Measurements from ENCODE around the gene C12orf57. TPM values are rescaled to one million over a fixed set of nuclear protein-coding genes. Genes with fewer than 3 reads are reported as not detected.

C12orf57 gene
- total and polyA plus RNA-seq, 5 donors: 262 to 441 (median 281) TPM

- ATAC-seq: no peak
- Histone ChIP-seq H3K4me3 (ENCODE audit: low read length) (no peak overlapping the region), H3K9me3 (ENCODE audit: control insufficient read depth, low read length) (no peaks in the 10 kb centered on the region), H3K4me1 (ENCODE audit: control insufficient read depth, insufficient read depth, low read length) (no peaks in the 10 kb centered on the region), H3K27ac (ENCODE audit: low read length) (no peak overlapping the region), H3K27me3 (ENCODE audit: control insufficient read depth, insufficient read depth) (no peaks in the 10 kb centered on the region)
- 91% methylated on average over 11 of the region's 11 CpGs for WGBS
- no peak for DNase-seq
- intact Hi-C loops (cut with DNase I): no loop called here
Measured at GRCh38 chr12:6987956-6988553, 44.2 kb downstream of the C12orf57 start.

Small RNAs within 50 kb of the gene (microRNA-seq; reads per million reads assigned to microRNA genes)
- 1.7 to 3.2 reads per million in 2 donors for gene MIR141
- 30.3 to 39.6 reads per million in 2 donors for gene MIR200C

Other genes with a start within 250 kb of the C12orf57 start
- gene PIANP, start 243.2 kb upstream of the C12orf57 start, total RNA-seq: under 1 TPM in 3 of 4 donors, not detected in 1; 0.29 to 0.99 (median 0.80) TPM
- gene PIANP, start 243.2 kb upstream of the C12orf57 start, polyA plus RNA-seq: 0.18 TPM
- 10 to 100 TPM; 60.3 to 71.0 (median 65.9) TPM for gene COPS7A, start 220.0 kb upstream of the C12orf57 start, total RNA-seq
- 71.8 TPM for gene COPS7A, start 220.0 kb upstream of the C12orf57 start, polyA plus RNA-seq
- gene MLF2, start 190.9 kb upstream of the C12orf57 start, total RNA-seq: 100 to 1,000 TPM; 123 to 135 (median 130) TPM
- gene MLF2, start 190.9 kb upstream of the C12orf57 start, polyA plus RNA-seq: 146 TPM
- gene PTMS, start 177.7 kb upstream of the C12orf57 start, total RNA-seq: 100 to 1,000 TPM; 116 to 161 (median 149) TPM
- 244 TPM for gene PTMS, start 177.7 kb upstream of the C12orf57 start, polyA plus RNA-seq
- gene LAG3, start 171.5 kb upstream of the C12orf57 start, total RNA-seq: 1 to 10 TPM in 2 of 4 donors, under 1 TPM in 2; 0.28 to 1.1 (median 0.76) TPM
- 0.57 TPM for gene LAG3, start 171.5 kb upstream of the C12orf57 start, polyA plus RNA-seq
- 10 to 100 TPM; 11.4 to 15.4 (median 13.7) TPM for gene CD4, start 154.5 kb upstream of the C12orf57 start, total RNA-seq
- gene CD4, start 154.5 kb upstream of the C12orf57 start, polyA plus RNA-seq: 2.5 TPM
- gene GPR162, start 122.2 kb upstream of the C12orf57 start, total RNA-seq: 10 to 100 TPM in 1 of 4 donors, 1 to 10 TPM in 3; 6.8 to 10.9 (median 8.3) TPM
- 6.8 TPM for gene GPR162, start 122.2 kb upstream of the C12orf57 start, polyA plus RNA-seq
- 10 to 100 TPM; 15.8 to 25.6 (median 21.1) TPM for gene P3H3, start 115.6 kb upstream of the C12orf57 start, total RNA-seq
- 17.7 TPM for gene P3H3, start 115.6 kb upstream of the C12orf57 start, polyA plus RNA-seq
- gene GNB3, start 103.1 kb upstream of the C12orf57 start, total RNA-seq: 1 to 10 TPM; 2.9 to 7.8 (median 4.0) TPM
- gene GNB3, start 103.1 kb upstream of the C12orf57 start, polyA plus RNA-seq: 3.1 TPM
- gene CDCA3, start 92.7 kb upstream of the C12orf57 start, total RNA-seq: 1 to 10 TPM in 3 of 4 donors, not detected in 1; 1.2 to 1.8 (median 1.2) TPM
- gene CDCA3, start 92.7 kb upstream of the C12orf57 start, polyA plus RNA-seq: 0.50 TPM
- 10 to 100 TPM; 59.2 to 74.6 (median 71.0) TPM for gene USP5, start 91.9 kb upstream of the C12orf57 start, total RNA-seq
- 29.4 TPM for gene USP5, start 91.9 kb upstream of the C12orf57 start, polyA plus RNA-seq
- gene TPI1, start 76.5 kb upstream of the C12orf57 start, total RNA-seq: 100 to 1,000 TPM; 707 to 793 (median 721) TPM
- 872 TPM for gene TPI1, start 76.5 kb upstream of the C12orf57 start, polyA plus RNA-seq
- gene SPSB2, start 70.7 kb upstream of the C12orf57 start, total RNA-seq: 1 to 10 TPM; 2.5 to 4.2 (median 3.5) TPM
- gene SPSB2, start 70.7 kb upstream of the C12orf57 start, polyA plus RNA-seq: 4.6 TPM
- gene LRRC23, start 39.2 kb upstream of the C12orf57 start, total RNA-seq: 10 to 100 TPM; 11.4 to 13.9 (median 12.1) TPM
- gene LRRC23, start 39.2 kb upstream of the C12orf57 start, polyA plus RNA-seq: 15.0 TPM
- gene ENO2, start 29.4 kb upstream of the C12orf57 start, total RNA-seq: 10 to 100 TPM; 29.6 to 42.1 (median 35.8) TPM
- gene ENO2, start 29.4 kb upstream of the C12orf57 start, polyA plus RNA-seq: 17.8 TPM
- gene ATN1, start 16.1 kb upstream of the C12orf57 start, total RNA-seq: 10 to 100 TPM; 85.3 to 89.3 (median 88.6) TPM
- gene ATN1, start 16.1 kb upstream of the C12orf57 start, polyA plus RNA-seq: 70.1 TPM
- gene RNU7-1, start 206 bp upstream of the C12orf57 start, total RNA-seq: not detected
- not detected for gene RNU7-1, start 206 bp upstream of the C12orf57 start, polyA plus RNA-seq
- gene PTPN6, start 7.3 kb downstream of the C12orf57 start, total RNA-seq: 10 to 100 TPM in 2 of 4 donors, 1 to 10 TPM in 2; 7.7 to 12.1 (median 9.3) TPM
- 5.9 TPM for gene PTPN6, start 7.3 kb downstream of the C12orf57 start, polyA plus RNA-seq
- 100 to 1,000 TPM; 137 to 159 (median 142) TPM for gene PHB2, start 26.6 kb downstream of the C12orf57 start, total RNA-seq
- gene PHB2, start 26.6 kb downstream of the C12orf57 start, polyA plus RNA-seq: 127 TPM
- 10 to 100 TPM; 33.7 to 40.2 (median 38.1) TPM for gene EMG1, start 26.9 kb downstream of the C12orf57 start, total RNA-seq
- gene EMG1, start 26.9 kb downstream of the C12orf57 start, polyA plus RNA-seq: 26.0 TPM
- gene LPCAT3, start 74.5 kb downstream of the C12orf57 start, total RNA-seq: 10 to 100 TPM; 14.0 to 22.2 (median 19.2) TPM
- 17.8 TPM for gene LPCAT3, start 74.5 kb downstream of the C12orf57 start, polyA plus RNA-seq
- gene C1S, start 116.7 kb downstream of the C12orf57 start, total RNA-seq: 100 to 1,000 TPM; 162 to 288 (median 238) TPM
- gene C1S, start 116.7 kb downstream of the C12orf57 start, polyA plus RNA-seq: 126 TPM
- gene C1R, start 148.4 kb downstream of the C12orf57 start, total RNA-seq: 100 to 1,000 TPM; 245 to 447 (median 372) TPM
- gene C1R, start 148.4 kb downstream of the C12orf57 start, polyA plus RNA-seq: 201 TPM
- 10 to 100 TPM; 17.6 to 29.6 (median 21.6) TPM for gene C1RL, start 165.2 kb downstream of the C12orf57 start, total RNA-seq
- gene C1RL, start 165.2 kb downstream of the C12orf57 start, polyA plus RNA-seq: 16.7 TPM
- gene RBP5, start 184.9 kb downstream of the C12orf57 start, total RNA-seq: 1 to 10 TPM in 1 of 4 donors, under 1 TPM in 2, not detected in 1; 0.47 to 1.7 (median 0.65) TPM
- gene RBP5, start 184.9 kb downstream of the C12orf57 start, polyA plus RNA-seq: 0.77 TPM
- gene CLSTN3, start 186.3 kb downstream of the C12orf57 start, total RNA-seq: 10 to 100 TPM in 3 of 4 donors, 1 to 10 TPM in 1; 7.0 to 11.1 (median 10.7) TPM
- 13.6 TPM for gene CLSTN3, start 186.3 kb downstream of the C12orf57 start, polyA plus RNA-seq
- 10 to 100 TPM; 23.5 to 35.2 (median 29.8) TPM for gene PEX5, start 245.7 kb downstream of the C12orf57 start, total RNA-seq
- 13.0 TPM for gene PEX5, start 245.7 kb downstream of the C12orf57 start, polyA plus RNA-seq